ENCODE results near the gene KCNK1. TPM values are rescaled to one million over a fixed set of nuclear protein-coding genes. Genes with fewer than 3 reads are reported as not detected.

The KCNK1 gene
- polyA plus RNA-seq, 1 of the 3 experiments (the other 2 are of a cell fraction): 10.6 TPM

DNA sequence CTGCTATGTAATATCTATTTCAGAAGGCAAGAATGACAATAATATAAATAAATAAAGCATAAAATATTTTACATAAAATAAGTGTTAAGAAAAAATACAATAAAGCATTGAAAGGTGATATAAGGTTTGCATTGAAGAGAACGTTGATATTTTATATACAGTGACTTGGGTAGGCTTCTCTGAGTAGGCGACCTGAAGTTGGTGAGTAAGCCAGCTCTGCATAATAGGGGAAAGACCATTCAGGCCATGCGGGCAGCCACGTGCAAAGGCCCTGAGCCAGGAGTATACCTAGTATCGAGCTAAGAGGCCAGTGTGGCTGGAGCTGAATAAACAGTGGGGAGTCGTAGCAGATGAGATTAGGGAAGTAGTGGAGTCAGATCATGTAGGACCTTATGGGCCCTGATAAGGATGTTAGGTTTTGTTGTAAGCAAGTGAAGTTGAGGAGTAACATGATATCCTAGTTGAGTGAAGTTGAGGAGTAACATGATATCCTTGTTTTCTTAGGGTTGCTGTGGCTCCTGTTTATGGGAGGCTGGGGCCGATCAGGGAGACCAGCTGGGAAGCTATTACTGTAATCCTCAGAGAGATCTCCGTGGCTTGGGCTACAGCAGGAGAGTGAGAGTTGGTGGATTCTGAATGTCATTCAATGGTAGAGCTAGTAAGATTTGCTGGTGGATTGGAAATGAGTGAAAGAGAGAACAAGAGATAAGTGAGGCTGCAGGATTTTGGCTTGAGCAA is 22.0 kb downstream of the KCNK1 start:
- 79% methylated on average over 8 of the region's 8 CpGs for WGBS (ENCODE audit: low lambda C conversion rate)
- ChIA-PET CTCF (interaction anchor here (1.1 to 1.5 kb wide), 4 partner anchors 8 to 195 kb away, joined by 3 read pairs; no protein-coding TSS in a partner anchor), POLR2A (no interaction called here)
- DNase-seq: no peak
- Histone ChIP-seq H3K27me3 (ENCODE audit: insufficient read depth) (no peaks in the 10 kb centered on the region), H3K9ac (no peak overlapping the region), H3K9me2 (no peaks in the 10 kb centered on the region), H3K4me2 (no peak overlapping the region), H3K27ac (ENCODE audit: low read depth in 2 of 2, low read length in 1 of 2) (no peak overlapping the region), H2AFZ (ENCODE audit: low read depth) (no peak overlapping the region), H3K9me3 (no peaks in the 10 kb centered on the region), H3F3A (replicated peaks; ENCODE audit: insufficient read depth) (no peaks in the 10 kb centered on the region), H3K36me3 (replicated peaks in 1 of 2; ENCODE audit: control insufficient read depth in 1 of 2, insufficient read depth in 2 of 2, low read length in 1 of 2) (peaks cover 0 to 4% of the 10 kb centered on the region in 2 experiments), H3K79me2 (ENCODE audit: insufficient read depth) (no peaks in the 10 kb centered on the region), H3K4me1 (ENCODE audit: control insufficient read depth in 1 of 2, insufficient read depth in 2 of 2, low read depth in 1 of 2, low read length in 1 of 2) (peaks cover 0 to 5% of the 10 kb centered on the region in 2 experiments; a peak in 1 of 4 replicates), H4K20me1 (ENCODE audit: insufficient read depth) (no peaks in the 10 kb centered on the region), H3K4me3 (ENCODE audit: low read depth in 2 of 2, low read length in 1 of 2) (no peak overlapping the region)
- no peak for TF ChIP-seq YY1 (IDR thresholded peaks at IDR 0.05; ENCODE audit: low read depth)
- no peak for TF ChIP-seq CHD2 (IDR thresholded peaks at IDR 0.05; ENCODE audit: low read length, partially characterized antibody)
- TF ChIP-seq RXRA (IDR thresholded peaks at IDR 0.05; ENCODE audit: borderline replicate concordance, low read depth): no peak
- no peak for TF ChIP-seq RFX5 (IDR thresholded peaks at IDR 0.05; ENCODE audit: low read length)
- no peak for TF ChIP-seq SIN3A (IDR thresholded peaks at IDR 0.05; ENCODE audit: borderline replicate concordance, low read depth, low read length)
- TF ChIP-seq NRF1 (IDR thresholded peaks at IDR 0.05; ENCODE audit: low read depth, low read length): no peak
- TF ChIP-seq NFIC (IDR thresholded peaks at IDR 0.05; ENCODE audit: borderline replicate concordance): no peak
- TF ChIP-seq MEF2A (IDR thresholded peaks at IDR 0.05; ENCODE audit: borderline replicate concordance, low read depth): no peak
- TF ChIP-seq EZH2phosphoT487 (IDR thresholded peaks at IDR 0.05; ENCODE audit: borderline replicate concordance, low read depth): no peak
- no peak for TF ChIP-seq GABPA (IDR thresholded peaks at IDR 0.05; ENCODE audit: low read depth)
- TF ChIP-seq, protein P1, sequence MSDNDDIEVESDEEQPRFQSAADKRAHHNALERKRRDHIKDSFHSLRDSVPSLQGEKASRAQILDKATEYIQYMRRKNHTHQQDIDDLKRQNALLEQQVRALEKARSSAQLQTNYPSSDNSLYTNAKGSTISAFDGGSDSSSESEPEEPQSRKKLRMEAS (IDR thresholded peaks at IDR 0.05; ENCODE audit: low read depth): no peak
- no peak for TF ChIP-seq SMC3 (IDR thresholded peaks at IDR 0.05; ENCODE audit: low read depth, low read length)
- TF ChIP-seq JUND (IDR thresholded peaks at IDR 0.05): no peak
- no peak for TF ChIP-seq FOXM1 (IDR thresholded peaks at IDR 0.05; ENCODE audit: low read depth)
- TF ChIP-seq MXI1 (IDR thresholded peaks at IDR 0.05; ENCODE audit: low read depth, low read length): no peak
- no peak for TF ChIP-seq FOXJ3 (CRISPR knock-in tag; IDR thresholded peaks at IDR 0.05)
- no peak for TF ChIP-seq POLR2AphosphoS5 (IDR thresholded peaks at IDR 0.05; ENCODE audit: low read depth, low read length)
- TF ChIP-seq TCF12 (IDR thresholded peaks at IDR 0.05): no peak
- TF ChIP-seq GATA2 (CRISPR knock-in tag; IDR thresholded peaks at IDR 0.05): no peak

DNA sequence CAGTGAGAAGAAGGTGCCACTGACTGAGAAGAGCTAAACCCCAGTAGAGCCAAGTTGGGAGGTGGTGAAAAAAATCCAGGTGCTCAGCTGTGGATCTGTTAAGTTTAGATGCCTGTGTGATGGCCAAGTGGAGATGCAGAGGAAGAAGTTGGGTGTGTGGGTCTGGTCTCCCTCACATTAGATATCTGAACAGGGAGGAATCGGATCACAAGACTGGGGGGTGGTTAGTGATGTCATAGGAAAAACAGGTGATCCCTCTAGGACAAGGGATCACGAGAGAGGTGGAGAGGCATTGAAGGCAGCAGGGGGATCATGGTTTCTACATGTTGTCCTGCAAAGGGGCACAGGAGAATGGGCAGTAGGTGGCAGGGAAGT is 22.6 kb downstream of the KCNK1 start:
- ChIA-PET CTCF (interaction anchor here (1.1 to 1.5 kb wide), 2 partner anchors 107 to 155 kb away, joined by 3 read pairs; no protein-coding TSS in a partner anchor), POLR2A (no interaction called here)
- Histone ChIP-seq H3K27ac (ENCODE audit: low read depth in 2 of 2, low read length in 1 of 2) (no peak overlapping the region), H3K4me1 (ENCODE audit: control insufficient read depth in 1 of 2, insufficient read depth in 2 of 2, low read depth in 1 of 2, low read length in 1 of 2) (peaks cover 0 to 7% of the 10 kb centered on the region in 2 experiments; a peak in 1 of 4 replicates), H2AFZ (ENCODE audit: low read depth) (no peak overlapping the region), H3F3A (replicated peaks; ENCODE audit: insufficient read depth) (no peaks in the 10 kb centered on the region), H3K9me3 (no peaks in the 10 kb centered on the region), H3K4me3 (ENCODE audit: low read depth in 2 of 2, low read length in 1 of 2) (no peak overlapping the region), H3K4me2 (no peak overlapping the region), H3K27me3 (ENCODE audit: insufficient read depth) (no peaks in the 10 kb centered on the region), H3K9me2 (no peaks in the 10 kb centered on the region), H4K20me1 (ENCODE audit: insufficient read depth) (no peaks in the 10 kb centered on the region), H3K79me2 (ENCODE audit: insufficient read depth) (no peaks in the 10 kb centered on the region), H3K9ac (no peak overlapping the region), H3K36me3 (replicated peaks in 1 of 2; ENCODE audit: control insufficient read depth in 1 of 2, insufficient read depth in 2 of 2, low read length in 1 of 2) (peaks cover 0 to 4% of the 10 kb centered on the region in 2 experiments)
- 87% methylated on average over 2 of the region's 2 CpGs for WGBS (ENCODE audit: low lambda C conversion rate)
- DNase-seq: no peak
- TF ChIP-seq, protein P2, sequence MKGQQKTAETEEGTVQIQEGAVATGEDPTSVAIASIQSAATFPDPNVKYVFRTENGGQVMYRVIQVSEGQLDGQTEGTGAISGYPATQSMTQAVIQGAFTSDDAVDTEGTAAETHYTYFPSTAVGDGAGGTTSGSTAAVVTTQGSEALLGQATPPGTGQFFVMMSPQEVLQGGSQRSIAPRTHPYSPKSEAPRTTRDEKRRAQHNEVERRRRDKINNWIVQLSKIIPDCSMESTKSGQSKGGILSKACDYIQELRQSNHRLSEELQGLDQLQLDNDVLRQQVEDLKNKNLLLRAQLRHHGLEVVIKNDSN (IDR thresholded peaks at IDR 0.05; ENCODE audit: borderline replicate concordance, low read depth): no peak
- TF ChIP-seq GABPA (IDR thresholded peaks at IDR 0.05; ENCODE audit: low read depth): no peak
- no peak for TF ChIP-seq YY1 (IDR thresholded peaks at IDR 0.05; ENCODE audit: low read depth)
